ENCODE measurements around the gene PXYLP1. TPM values are rescaled to one million over a fixed set of nuclear protein-coding genes. Genes with fewer than 3 reads are reported as not detected.

PXYLP1 gene
- polyA plus RNA-seq, 1 experiment, result 11.2 TPM

- CTCF ChIA-PET, result interaction anchor here (0.6 to 2.0 kb wide), 5 partner anchors 10 to 132 kb away, joined by 3 to 9 read pairs (median 4); no protein-coding TSS in a partner anchor
- DNase-seq (ENCODE audit: low read depth), result peak; percentile 51
- POLR2A ChIA-PET, result interaction anchor here (0.7 to 1.2 kb wide), 2 partner anchors 30 to 112 kb away, joined by 3 read pairs; no protein-coding TSS in a partner anchor
- Histone ChIP-seq H3K36me3 (ENCODE audit: control insufficient read depth, insufficient read depth, low read length) (no peaks in the 10 kb centered on the region), H3K4me3 (ENCODE audit: low read depth, low read length) (no peak overlapping the region), H3K27me3 (ENCODE audit: control insufficient read depth, insufficient read depth, low read length) (no peaks in the 10 kb centered on the region)
- TF ChIP-seq, protein P1, sequence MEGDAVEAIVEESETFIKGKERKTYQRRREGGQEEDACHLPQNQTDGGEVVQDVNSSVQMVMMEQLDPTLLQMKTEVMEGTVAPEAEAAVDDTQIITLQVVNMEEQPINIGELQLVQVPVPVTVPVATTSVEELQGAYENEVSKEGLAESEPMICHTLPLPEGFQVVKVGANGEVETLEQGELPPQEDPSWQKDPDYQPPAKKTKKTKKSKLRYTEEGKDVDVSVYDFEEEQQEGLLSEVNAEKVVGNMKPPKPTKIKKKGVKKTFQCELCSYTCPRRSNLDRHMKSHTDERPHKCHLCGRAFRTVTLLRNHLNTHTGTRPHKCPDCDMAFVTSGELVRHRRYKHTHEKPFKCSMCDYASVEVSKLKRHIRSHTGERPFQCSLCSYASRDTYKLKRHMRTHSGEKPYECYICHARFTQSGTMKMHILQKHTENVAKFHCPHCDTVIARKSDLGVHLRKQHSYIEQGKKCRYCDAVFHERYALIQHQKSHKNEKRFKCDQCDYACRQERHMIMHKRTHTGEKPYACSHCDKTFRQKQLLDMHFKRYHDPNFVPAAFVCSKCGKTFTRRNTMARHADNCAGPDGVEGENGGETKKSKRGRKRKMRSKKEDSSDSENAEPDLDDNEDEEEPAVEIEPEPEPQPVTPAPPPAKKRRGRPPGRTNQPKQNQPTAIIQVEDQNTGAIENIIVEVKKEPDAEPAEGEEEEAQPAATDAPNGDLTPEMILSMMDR (IDR thresholded peaks at IDR 0.05; ENCODE audit: insufficient read depth, low read depth, low read length), result no peak
Measured at GRCh38 chr3:141336672-141337522, 105.3 kb downstream of the PXYLP1 start.

DNA sequence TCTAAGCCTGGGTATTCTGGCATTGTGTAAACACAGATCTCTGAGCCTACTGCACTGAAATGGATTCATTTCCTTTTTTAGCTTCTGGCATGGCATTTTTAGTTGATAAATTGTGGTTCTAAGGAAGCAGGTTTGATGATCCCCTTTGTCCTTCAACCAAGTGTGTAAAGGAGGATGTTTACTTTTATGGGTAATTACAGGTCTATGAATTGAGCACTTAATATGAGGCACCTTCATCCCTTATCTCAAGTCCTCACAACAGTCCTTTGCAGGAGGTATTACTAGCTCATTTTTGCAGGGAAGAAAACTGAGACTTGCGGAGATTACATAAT is 105.9 kb downstream of the PXYLP1 start:
- Histone ChIP-seq H3K27me3 (ENCODE audit: control insufficient read depth, insufficient read depth, low read length) (no peaks in the 10 kb centered on the region), H3K4me3 (ENCODE audit: low read depth, low read length) (no peak overlapping the region), H3K36me3 (ENCODE audit: control insufficient read depth, insufficient read depth, low read length) (no peaks in the 10 kb centered on the region)
- ChIA-PET CTCF (interaction anchor here (0.7 to 1.0 kb wide), 3 partner anchors 9 to 26 kb away, joined by 3 to 9 read pairs (median 4); no protein-coding TSS in a partner anchor), POLR2A (interaction anchor here (0.7 kb wide), 1 partner anchor 111 kb away, joined by 3 read pairs; no protein-coding TSS in a partner anchor)
- TF ChIP-seq, protein P1 (IDR thresholded peaks at IDR 0.05; ENCODE audit: insufficient read depth, low read depth, low read length), result no peak
- DNase-seq (ENCODE audit: low read depth), result no peak

- no peak overlapping the region for H3K4me3 ChIP-seq (ENCODE audit: low read depth, low read length)
- ChIA-PET POLR2A (no interaction called here), CTCF (interaction anchor here (0.7 kb wide), 1 partner anchor 14 kb away, joined by 3 read pairs; no protein-coding TSS in a partner anchor)
- H3K27me3 ChIP-seq (ENCODE audit: control insufficient read depth, insufficient read depth, low read length), result no peaks in the 10 kb centered on the region
- DNase-seq (ENCODE audit: low read depth), result no peak
- no peaks in the 10 kb centered on the region for H3K36me3 ChIP-seq (ENCODE audit: control insufficient read depth, insufficient read depth, low read length)
- TF ChIP-seq, protein P1 (IDR thresholded peaks at IDR 0.05; ENCODE audit: insufficient read depth, low read depth, low read length), result no peak
Measured at GRCh38 chr3:141337991-141338390, 106.4 kb downstream of the PXYLP1 start.

GRCh38 chr3:141338881-141339280 is 107.3 kb downstream of the PXYLP1 start:
- no peak for DNase-seq (ENCODE audit: low read depth)
- TF ChIP-seq, protein P1 (IDR thresholded peaks at IDR 0.05; ENCODE audit: insufficient read depth, low read depth, low read length), result no peak
- POLR2A ChIA-PET, result no interaction called here
- CTCF ChIA-PET, result interaction anchor here (0.6 kb wide), 1 partner anchor 406 kb away, joined by 3 read pairs; no protein-coding TSS in a partner anchor
- Histone ChIP-seq H3K27me3 (ENCODE audit: control insufficient read depth, insufficient read depth, low read length) (no peaks in the 10 kb centered on the region), H3K4me3 (ENCODE audit: low read depth, low read length) (no peak overlapping the region), H3K36me3 (ENCODE audit: control insufficient read depth, insufficient read depth, low read length) (no peaks in the 10 kb centered on the region)

GRCh38 chr3:141341536-141341935 is 109.9 kb downstream of the PXYLP1 start:
- H3K36me3 ChIP-seq (ENCODE audit: control insufficient read depth, insufficient read depth, low read length), result no peaks in the 10 kb centered on the region
- ChIA-PET CTCF (no interaction called here), POLR2A (no interaction called here)
- no peak for DNase-seq (ENCODE audit: low read depth)
- H3K27me3 ChIP-seq (ENCODE audit: control insufficient read depth, insufficient read depth, low read length), result no peaks in the 10 kb centered on the region
- H3K4me3 ChIP-seq (ENCODE audit: low read depth, low read length), result no peak overlapping the region
- TF ChIP-seq, protein P1 (IDR thresholded peaks at IDR 0.05; ENCODE audit: insufficient read depth, low read depth, low read length), result no peak
